OCI-LY3 (cell line): Measurements from ENCODE around the gene MAP3K15.

Source experiments
- H2AFZ ChIP-seq: fragments of 200-600, 300-600 bp; shearing (Covaris generic); 2 replicates; pipeline ENCODE4 v1.6.0; 2014; ENCODE audit warnings: antibody characterized with exemption, low read depth, low read length
- H3K27ac ChIP-seq: fragments of 200-600, 300-600 bp; sonication (generic); 2 replicates; pipeline ENCODE4 v1.5.1; 2014; ENCODE audit warnings: mild to moderate bottlenecking, low read length, moderate library complexity, mixed read lengths
- H3K27me3 ChIP-seq: fragments of 200-600, 300-600 bp; sonication (generic); 2 replicates; pipeline ENCODE4 v1.6.1; 2014; ENCODE audit warnings: low read depth, low read length, mixed read lengths
- H3K36me3 ChIP-seq: fragments of 200-600, 300-600 bp; sonication (generic); replicated peaks from 2 replicates; pipeline ENCODE3; 2014; ENCODE audit warnings: low read depth, low read length, mixed read lengths
- H3K4me1 ChIP-seq: fragments of 300-600, 200-600 bp; sonication (generic); 2 replicates; pipeline ENCODE4 v1.6.1; 2014; ENCODE audit warnings: low read length, mixed read lengths
- H3K4me2 ChIP-seq: fragments of 200-600, 300-600 bp; sonication (generic); 2 replicates; pipeline ENCODE4 v1.6.1; 2014; ENCODE audit warnings: low read length, mixed read lengths
- H3K4me3 ChIP-seq: fragments of 300-600, 200-600 bp; sonication (generic); 2 replicates; pipeline ENCODE4 v1.5.1; 2014; ENCODE audit warnings: antibody characterized with exemption, mild to moderate bottlenecking, low read length, moderate library complexity
- H3K79me2 ChIP-seq: fragments of 300-600, 200-600 bp; shearing (Covaris generic); 2 replicates; pipeline ENCODE4 v1.6.1; 2014; ENCODE audit warnings: mild to moderate bottlenecking, low read length, mixed read lengths
- H3K9ac ChIP-seq: fragments of 300-600, 200-600 bp; shearing (Covaris generic); 2 replicates; pipeline ENCODE4 v1.6.0; 2014; ENCODE audit warnings: mild to moderate bottlenecking, low read length, moderate library complexity
- H3K9me3 ChIP-seq: fragments of 200-600, 300-600 bp; shearing (Covaris generic); 2 replicates; pipeline ENCODE4 v1.6.1; 2014; ENCODE audit warnings: low read length, mixed read lengths; ENCODE audit not compliant: insufficient read depth
- H4K20me1 ChIP-seq: fragments of 200-600, 300-600 bp; sonication (generic); 2 replicates; pipeline ENCODE4 v1.6.1; 2016; ENCODE audit warnings: low read length, mixed read lengths; ENCODE audit not compliant: insufficient read depth
- EZH2phosphoT487 ChIP-seq: fragments of 200-600 bp; shearing (Covaris generic); IDR thresholded peaks from 2 replicates; pipeline ENCODE4 v1.6.1; 2018; ENCODE audit warnings: antibody characterized with exemption, mixed run types, low read depth
- TF ChIP-seq, protein P1 (sequence below): fragments of 200-600, 300-600 bp; sonication (generic); IDR thresholded peaks from 2 replicates; pipeline ENCODE4 v1.5.1; 2014; ENCODE audit warnings: antibody characterized with exemption, low read length, low read depth

The MAP3K15 gene

DNA sequence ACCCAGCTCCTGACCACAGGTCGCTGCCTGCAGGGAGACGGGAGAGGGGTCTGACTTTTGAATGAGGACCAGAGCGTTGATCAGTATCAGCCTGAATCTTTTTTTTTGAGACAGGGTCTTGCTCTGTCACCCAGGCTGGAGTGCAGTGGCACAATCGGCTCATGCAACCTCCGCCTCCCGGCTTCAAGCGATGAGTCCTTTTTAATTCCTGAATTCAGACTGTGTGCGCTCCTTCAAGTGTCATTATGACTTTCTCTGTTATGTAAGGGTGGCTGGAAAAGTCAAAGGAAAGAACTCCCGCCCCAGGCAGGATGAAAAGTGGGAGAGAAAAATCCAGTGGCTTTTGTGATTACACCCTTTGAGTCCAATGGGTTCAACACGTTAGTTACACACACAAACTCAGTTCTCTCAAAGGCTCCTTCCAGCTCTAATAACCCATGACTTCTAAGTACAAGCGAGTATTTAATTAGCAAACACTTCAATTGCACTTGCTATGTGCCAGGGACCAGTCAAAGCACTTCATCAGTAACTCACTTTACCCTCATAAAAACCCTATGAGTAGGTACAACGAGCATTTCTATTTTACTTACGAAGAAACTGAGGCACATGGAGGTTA is 127.1 kb downstream of the MAP3K15 start:
- TF ChIP-seq, protein P1, sequence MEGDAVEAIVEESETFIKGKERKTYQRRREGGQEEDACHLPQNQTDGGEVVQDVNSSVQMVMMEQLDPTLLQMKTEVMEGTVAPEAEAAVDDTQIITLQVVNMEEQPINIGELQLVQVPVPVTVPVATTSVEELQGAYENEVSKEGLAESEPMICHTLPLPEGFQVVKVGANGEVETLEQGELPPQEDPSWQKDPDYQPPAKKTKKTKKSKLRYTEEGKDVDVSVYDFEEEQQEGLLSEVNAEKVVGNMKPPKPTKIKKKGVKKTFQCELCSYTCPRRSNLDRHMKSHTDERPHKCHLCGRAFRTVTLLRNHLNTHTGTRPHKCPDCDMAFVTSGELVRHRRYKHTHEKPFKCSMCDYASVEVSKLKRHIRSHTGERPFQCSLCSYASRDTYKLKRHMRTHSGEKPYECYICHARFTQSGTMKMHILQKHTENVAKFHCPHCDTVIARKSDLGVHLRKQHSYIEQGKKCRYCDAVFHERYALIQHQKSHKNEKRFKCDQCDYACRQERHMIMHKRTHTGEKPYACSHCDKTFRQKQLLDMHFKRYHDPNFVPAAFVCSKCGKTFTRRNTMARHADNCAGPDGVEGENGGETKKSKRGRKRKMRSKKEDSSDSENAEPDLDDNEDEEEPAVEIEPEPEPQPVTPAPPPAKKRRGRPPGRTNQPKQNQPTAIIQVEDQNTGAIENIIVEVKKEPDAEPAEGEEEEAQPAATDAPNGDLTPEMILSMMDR: no peak
- TF ChIP-seq EZH2phosphoT487: no peak
- Histone ChIP-seq H3K79me2 (no peaks in the 10 kb centered on the region), H3K27me3 (no peaks in the 10 kb centered on the region)

DNA sequence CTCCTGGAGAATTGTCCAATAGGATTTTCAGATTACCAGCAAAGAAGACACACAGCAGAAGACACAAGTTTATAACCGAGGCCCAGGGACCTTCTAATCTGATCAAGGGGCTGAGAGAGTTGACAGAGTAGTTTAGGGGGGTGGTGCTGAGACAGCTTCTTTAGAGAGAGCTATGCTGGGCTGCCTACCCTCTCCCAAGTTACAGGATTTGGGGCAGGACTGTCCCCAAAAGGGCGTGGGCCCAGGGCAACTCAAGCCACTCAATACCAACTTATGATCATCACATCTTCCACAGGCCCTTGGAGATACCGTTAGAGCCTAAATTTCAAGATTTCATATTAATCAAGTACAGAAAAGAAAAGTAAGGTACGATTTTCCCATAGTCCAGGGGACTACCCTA is 128.6 kb downstream of the MAP3K15 start:
- Histone ChIP-seq H3K79me2 (no peaks in the 10 kb centered on the region), H3K9me3 (no peaks in the 10 kb centered on the region), H3K36me3 (no peaks in the 10 kb centered on the region), H3K4me3 (no peak overlapping the region), H3K27me3 (no peaks in the 10 kb centered on the region), H4K20me1 (no peaks in the 10 kb centered on the region), H3K9ac (no peak overlapping the region), H3K27ac (no peak overlapping the region), H3K4me1 (no peaks in the 10 kb centered on the region), H2AFZ (no peak overlapping the region), H3K4me2 (no peak overlapping the region)
- TF ChIP-seq, protein P1: no peak
- TF ChIP-seq EZH2phosphoT487: no peak

More for the DNA sequence above, 127.1 kb downstream of the MAP3K15 start:
- Histone ChIP-seq H2AFZ (no peak overlapping the region), H3K4me2 (no peak overlapping the region), H3K36me3 (no peaks in the 10 kb centered on the region), H3K4me3 (no peak overlapping the region), H3K27ac (no peak overlapping the region), H4K20me1 (no peaks in the 10 kb centered on the region), H3K9me3 (no peaks in the 10 kb centered on the region), H3K9ac (no peak overlapping the region), H3K4me1 (no peaks in the 10 kb centered on the region)

DNA sequence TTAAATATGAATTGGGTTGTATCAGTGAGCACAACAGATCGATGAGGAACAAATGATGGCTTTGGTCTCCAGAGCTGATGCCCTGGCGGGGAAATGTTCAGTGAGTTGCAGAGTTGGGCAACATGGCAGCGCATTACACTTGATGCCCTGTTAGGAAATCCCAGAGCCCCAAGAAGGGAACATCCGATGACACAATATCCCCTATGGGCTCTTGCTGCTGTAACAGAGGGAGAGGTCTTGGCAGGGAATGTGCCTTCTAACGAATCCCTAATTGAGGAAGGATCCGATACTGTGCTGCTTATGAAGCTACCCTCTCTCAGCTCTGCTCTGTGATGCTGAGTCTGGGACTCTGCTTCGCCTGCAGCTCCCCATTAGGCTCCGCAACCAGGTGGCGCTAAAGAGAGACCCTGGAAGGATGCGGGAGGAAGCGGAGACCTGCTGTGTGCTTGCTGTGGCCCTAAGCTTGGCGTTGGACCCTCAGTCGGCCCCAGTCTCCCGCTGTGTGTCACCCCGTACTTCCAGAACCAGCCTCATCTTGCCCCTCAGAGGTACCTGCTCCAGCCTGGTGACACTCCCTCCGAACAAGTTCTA is 132.7 kb downstream of the MAP3K15 start:
- no peaks in the 10 kb centered on the region for H3K36me3 ChIP-seq
- TF ChIP-seq EZH2phosphoT487: no peak
- TF ChIP-seq, protein P1: peak; percentile 69

DNA sequence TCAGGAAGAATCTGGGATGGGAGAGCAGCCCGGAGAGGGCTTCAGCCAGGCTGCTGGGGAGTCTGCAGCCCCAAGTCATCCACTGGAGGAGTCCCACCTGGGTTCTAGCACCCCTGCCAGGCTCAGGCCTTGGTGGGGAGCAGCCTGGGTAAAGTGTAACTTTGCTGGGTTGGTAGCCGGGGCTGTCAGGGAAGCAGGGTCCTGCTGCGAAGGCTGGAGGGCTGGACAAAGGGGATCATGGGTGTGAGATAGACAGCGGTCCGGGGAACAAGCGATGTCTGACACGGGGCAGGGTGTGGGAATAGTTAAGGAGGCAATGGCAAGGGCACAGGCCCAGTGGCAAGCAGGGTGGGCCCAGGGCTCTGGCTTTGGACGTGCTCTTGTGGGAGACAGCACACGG is 134.0 kb downstream of the MAP3K15 start:
- H3K27me3 ChIP-seq: no peaks in the 10 kb centered on the region
- no peaks in the 10 kb centered on the region for H3K79me2 ChIP-seq

More for the DNA sequence above, 132.7 kb downstream of the MAP3K15 start:
- H3K9ac ChIP-seq: no peak overlapping the region
- H3K9me3 ChIP-seq: no peaks in the 10 kb centered on the region
- no peak overlapping the region for H3K27ac ChIP-seq
- H4K20me1 ChIP-seq: no peaks in the 10 kb centered on the region
- no peaks in the 10 kb centered on the region for H3K4me1 ChIP-seq
- no peaks in the 10 kb centered on the region for H3K79me2 ChIP-seq
- peak overlapping the region; percentile 69 for H3K4me2 ChIP-seq
- H3K4me3 ChIP-seq: peak overlapping the region; percentile 51
- H2AFZ ChIP-seq: peak overlapping the region; percentile 85; the same call in 1 of the 2 replicates
- no peaks in the 10 kb centered on the region for H3K27me3 ChIP-seq

More for the DNA sequence above, 134.0 kb downstream of the MAP3K15 start:
- Histone ChIP-seq H3K9ac (no peak overlapping the region), H3K4me2 (no peak overlapping the region), H3K9me3 (no peaks in the 10 kb centered on the region), H4K20me1 (no peaks in the 10 kb centered on the region), H2AFZ (no peak overlapping the region), H3K36me3 (no peaks in the 10 kb centered on the region), H3K4me3 (no peak overlapping the region), H3K27ac (no peak overlapping the region), H3K4me1 (no peaks in the 10 kb centered on the region)
- TF ChIP-seq, protein P1: no peak
- no peak for TF ChIP-seq EZH2phosphoT487
